GM12875 (cell line): ENCODE data around the gene BRINP2.

Experiments used
- H3K4me3 ChIP-seq: one replicate; pipeline ENCODE4 v1.5.1; 2011; ENCODE audit warnings: low read depth, low read length, control low read depth
- CTCF ChIP-seq: IDR thresholded peaks from 2 replicates; pipeline ENCODE4 v1.5.1; 2011; ENCODE audit warnings: low read depth, mild to moderate bottlenecking, control low read depth, inconsistent platforms, low read length, moderate library complexity, borderline replicate concordance; ENCODE audit not compliant: insufficient read depth

The BRINP2 gene

GRCh38 chr1:177219554-177220458 is 49.0 kb downstream of the BRINP2 start:
- no peak overlapping the region for H3K4me3 ChIP-seq
- no peak for TF ChIP-seq CTCF

- no peak overlapping the region for H3K4me3 ChIP-seq
- TF ChIP-seq CTCF = no peak
Measured at GRCh38 chr1:177223359-177223758, 52.6 kb downstream of the BRINP2 start.

GRCh38 chr1:177227978-177228692 is 57.4 kb downstream of the BRINP2 start:
- no peak overlapping the region for H3K4me3 ChIP-seq
- TF ChIP-seq CTCF = no peak

- no peak for TF ChIP-seq CTCF
- no peak overlapping the region for H3K4me3 ChIP-seq
Measured at GRCh38 chr1:177228693-177229065, 57.9 kb downstream of the BRINP2 start.

GRCh38 chr1:177229781-177230180 is 59.0 kb downstream of the BRINP2 start:
- TF ChIP-seq CTCF = no peak
- H3K4me3 ChIP-seq = no peak overlapping the region

GRCh38 chr1:177230228-177231016 is 59.7 kb downstream of the BRINP2 start:
- TF ChIP-seq CTCF = no peak
- no peak overlapping the region for H3K4me3 ChIP-seq
